GM18507 (cell line): ENCODE measurements around the gene TIMELESS.
"Not testable (repeated sequence)": the region's sequence is repeated elsewhere in the genome, so short reads cannot be mapped to it uniquely, and the experiment has no call there.

ENCODE experiments used
- DNase-seq: peaks from one replicate; pipeline ENCODE4 v3.0.0; 2011; ENCODE audit warnings: low read depth; ENCODE audit not compliant: insufficient read length; ENCODE audit errors: extremely low spot score
- FAIRE-seq: peaks from 2 replicates; lab custom pipeline; 2011; peaks lifted over from hg19 to GRCh38; lab: Jason Lieb, UNC

TIMELESS gene

GRCh38 chr12:56448860-56449621 is at the start of gene TIMELESS:
TIMELESS (minus strand) TSS chr12:56449426; CDS start chr12:56434170, 15,256 bp downstream.
- FAIRE-seq (peak; percentile 97), DNase-seq (peak; percentile 91)

- DNase-seq, FAIRE-seq: not testable (repeated sequence)
Measured at GRCh38 chr12:56498126-56498902, 49.1 kb upstream of the TIMELESS start.

GRCh38 chr12:56496704-56497103 is 47.5 kb upstream of the TIMELESS start:
- DNase-seq, FAIRE-seq: not testable (repeated sequence)

- not testable (repeated sequence) for DNase-seq, FAIRE-seq
Measured at GRCh38 chr12:56494481-56494880, 45.3 kb upstream of the TIMELESS start.

GRCh38 chr12:56494106-56494415 is 44.8 kb upstream of the TIMELESS start:
- FAIRE-seq, DNase-seq: not testable (repeated sequence)

GRCh38 chr12:56493409-56494105 is 44.3 kb upstream of the TIMELESS start:
- FAIRE-seq, DNase-seq: not testable (repeated sequence)

- DNase-seq: no peak
- no peak for FAIRE-seq
Measured at GRCh38 chr12:56490360-56490759, 41.1 kb upstream of the TIMELESS start.

- DNase-seq (peak; percentile 76), FAIRE-seq (peak; percentile 81)
Measured at GRCh38 chr12:56488041-56488955, 39.1 kb upstream of the TIMELESS start, which contains the start of gene GLS2. GLS2 (minus strand) TSS chr12:56488161; CDS start chr12:56488118, 43 bp downstream.

- DNase-seq (no peak), FAIRE-seq (no peak)
Measured at GRCh38 chr12:56487448-56488040, 38.3 kb upstream of the TIMELESS start.

- FAIRE-seq (no peak), DNase-seq (no peak)
Measured at GRCh38 chr12:56486694-56487093, 37.5 kb upstream of the TIMELESS start.

- no peak for FAIRE-seq
Measured at GRCh38 chr12:56484566-56484965, 35.3 kb upstream of the TIMELESS start.

GRCh38 chr12:56479625-56480024 is 30.4 kb upstream of the TIMELESS start:
- no peak for FAIRE-seq
- no peak for DNase-seq

More at GRCh38 chr12:56484566-56484965, 35.3 kb upstream of the TIMELESS start:
- no peak for DNase-seq

GRCh38 chr12:56477521-56478225 is 28.4 kb upstream of the TIMELESS start:
- FAIRE-seq: no peak

GRCh38 chr12:56476972-56477432 is 27.8 kb upstream of the TIMELESS start:
- FAIRE-seq: no peak
- no peak for DNase-seq

More at GRCh38 chr12:56477521-56478225, 28.4 kb upstream of the TIMELESS start:
- no peak for DNase-seq

GRCh38 chr12:56476143-56476542 is 26.9 kb upstream of the TIMELESS start:
- no peak for DNase-seq
- no peak for FAIRE-seq

- FAIRE-seq (no peak), DNase-seq (no peak)
Measured at GRCh38 chr12:56474389-56474788, 25.2 kb upstream of the TIMELESS start.

GRCh38 chr12:56469007-56469930 is 20.0 kb upstream of the TIMELESS start:
- no peak for DNase-seq
- FAIRE-seq: peak; percentile 47
